ENCODE data around the gene PKD1L1.

DNA sequence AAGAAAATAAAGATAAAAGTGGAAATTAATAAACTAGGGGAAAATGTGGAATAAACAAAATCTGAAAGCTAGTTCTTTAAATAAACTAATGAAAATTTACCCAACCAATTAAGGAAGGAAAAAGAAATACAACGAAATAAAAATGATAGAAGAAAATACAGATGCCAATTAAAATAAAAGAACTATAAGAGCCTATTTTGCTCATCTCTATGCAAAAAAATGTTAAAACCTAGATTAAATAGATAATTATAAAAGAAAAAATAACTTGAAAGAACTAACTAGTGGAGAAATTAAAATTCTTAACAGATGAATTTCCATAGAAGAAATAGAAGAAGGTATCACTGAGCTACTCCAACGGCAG is 32.7 kb downstream of the PKD1L1 start:
- TF ChIP-seq, protein P1, sequence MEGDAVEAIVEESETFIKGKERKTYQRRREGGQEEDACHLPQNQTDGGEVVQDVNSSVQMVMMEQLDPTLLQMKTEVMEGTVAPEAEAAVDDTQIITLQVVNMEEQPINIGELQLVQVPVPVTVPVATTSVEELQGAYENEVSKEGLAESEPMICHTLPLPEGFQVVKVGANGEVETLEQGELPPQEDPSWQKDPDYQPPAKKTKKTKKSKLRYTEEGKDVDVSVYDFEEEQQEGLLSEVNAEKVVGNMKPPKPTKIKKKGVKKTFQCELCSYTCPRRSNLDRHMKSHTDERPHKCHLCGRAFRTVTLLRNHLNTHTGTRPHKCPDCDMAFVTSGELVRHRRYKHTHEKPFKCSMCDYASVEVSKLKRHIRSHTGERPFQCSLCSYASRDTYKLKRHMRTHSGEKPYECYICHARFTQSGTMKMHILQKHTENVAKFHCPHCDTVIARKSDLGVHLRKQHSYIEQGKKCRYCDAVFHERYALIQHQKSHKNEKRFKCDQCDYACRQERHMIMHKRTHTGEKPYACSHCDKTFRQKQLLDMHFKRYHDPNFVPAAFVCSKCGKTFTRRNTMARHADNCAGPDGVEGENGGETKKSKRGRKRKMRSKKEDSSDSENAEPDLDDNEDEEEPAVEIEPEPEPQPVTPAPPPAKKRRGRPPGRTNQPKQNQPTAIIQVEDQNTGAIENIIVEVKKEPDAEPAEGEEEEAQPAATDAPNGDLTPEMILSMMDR (IDR thresholded peaks at IDR 0.05), result no peak
- TF ChIP-seq POLR2A (IDR thresholded peaks at IDR 0.05), result no peak

Measured in transverse colon (tissue), 3 donors.